ENCODE data around the gene SGCD.
"Not testable (repeated sequence)": the region's sequence is repeated elsewhere in the genome, so short reads cannot be mapped to it uniquely, and the experiment has no call there.

Gene SGCD

DNA sequence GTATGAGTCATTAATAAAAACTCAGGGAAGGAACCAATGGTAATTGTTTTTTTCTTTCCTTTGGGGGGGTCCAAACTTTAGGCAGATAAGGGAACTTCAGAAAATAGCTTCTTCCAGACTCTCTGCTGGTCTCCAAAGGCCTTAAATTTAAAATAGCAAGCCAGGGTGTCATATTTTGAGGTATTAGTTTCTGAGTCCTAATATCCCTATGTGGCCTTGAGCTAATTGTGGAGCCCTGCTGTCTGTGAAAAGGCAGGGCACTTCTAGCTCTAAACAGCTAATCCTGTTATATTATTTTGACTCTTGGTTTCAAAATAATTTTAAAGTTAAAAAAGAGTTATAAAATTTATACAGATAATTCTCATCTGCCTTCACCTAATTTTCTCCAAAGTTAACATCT, 327.5 kb downstream of the SGCD start:
- ATAC-seq: no peak

GRCh38 chr5:156655732-156656131, 328.8 kb downstream of the SGCD start:
- ATAC-seq: no peak

DNA sequence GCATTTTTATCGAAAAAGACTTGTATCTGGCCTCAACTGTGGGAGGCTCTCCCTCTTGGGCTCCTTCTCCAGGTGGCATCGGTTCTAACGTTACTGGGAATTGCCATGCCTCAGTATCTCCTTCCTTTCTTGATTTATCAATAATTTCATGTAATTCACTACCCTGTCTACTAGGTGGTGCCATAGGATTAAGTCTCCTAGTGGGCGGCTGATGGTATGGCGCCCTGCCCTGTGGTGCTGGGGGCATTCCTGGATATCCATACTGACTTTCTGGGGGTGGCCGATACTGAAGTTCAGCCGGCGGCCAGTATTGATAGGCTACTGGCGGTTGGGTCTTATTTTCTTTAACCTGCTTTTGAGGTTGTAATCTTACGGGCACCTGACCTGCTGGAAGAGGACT, 337.9 kb downstream of the SGCD start:
- ATAC-seq: not testable (repeated sequence)

- ATAC-seq: not testable (repeated sequence)
Measured at GRCh38 chr5:156666686-156667085, 339.7 kb downstream of the SGCD start.

GRCh38 chr5:156667616-156668015, 340.7 kb downstream of the SGCD start:
- no peak for ATAC-seq

DNA sequence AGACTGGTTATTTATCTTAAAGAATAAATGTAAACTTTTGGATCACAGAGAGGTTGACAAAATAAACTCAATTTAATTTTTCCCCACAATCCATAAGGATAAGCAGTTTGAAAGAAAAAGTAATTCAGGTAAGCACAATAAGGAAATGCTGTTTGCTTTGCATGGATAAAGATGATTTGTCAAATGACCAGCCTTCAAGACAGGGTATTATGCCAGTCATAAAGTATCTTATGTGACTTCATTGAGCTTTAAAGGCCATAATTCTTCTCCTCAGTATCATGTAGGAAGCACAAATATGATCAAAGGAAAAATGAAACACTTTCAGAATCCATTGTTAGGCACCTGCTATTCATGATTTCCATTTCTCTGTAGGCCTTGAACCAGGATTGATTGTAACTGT, 342.5 kb downstream of the SGCD start:
- no peak for ATAC-seq

- ATAC-seq: no peak
Measured at GRCh38 chr5:156670615-156671014, 343.7 kb downstream of the SGCD start.

GRCh38 chr5:156675395-156675794, 348.4 kb downstream of the SGCD start:
- no peak for ATAC-seq

DNA sequence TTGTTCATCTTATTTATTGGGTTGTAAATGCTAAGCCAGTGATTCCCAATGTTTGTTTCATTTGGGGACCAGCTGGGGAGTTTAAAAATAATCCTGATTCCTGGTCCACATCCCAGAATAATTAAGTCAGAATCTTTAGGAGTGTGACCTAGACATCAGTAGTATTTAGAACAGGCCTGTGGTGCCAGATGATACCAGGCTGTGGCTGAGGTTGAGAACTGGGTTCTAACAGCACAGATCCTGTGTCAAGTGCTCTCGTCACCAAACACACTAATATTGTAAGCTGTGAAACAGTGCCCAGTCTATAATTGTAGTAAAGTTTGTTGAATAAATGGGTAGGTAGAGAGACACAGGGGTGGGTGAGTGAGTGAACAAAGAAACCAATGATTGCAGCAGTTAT, 351.0 kb downstream of the SGCD start:
- no peak for ATAC-seq

GRCh38 chr5:156678484-156678883, 351.5 kb downstream of the SGCD start:
- ATAC-seq: no peak

DNA sequence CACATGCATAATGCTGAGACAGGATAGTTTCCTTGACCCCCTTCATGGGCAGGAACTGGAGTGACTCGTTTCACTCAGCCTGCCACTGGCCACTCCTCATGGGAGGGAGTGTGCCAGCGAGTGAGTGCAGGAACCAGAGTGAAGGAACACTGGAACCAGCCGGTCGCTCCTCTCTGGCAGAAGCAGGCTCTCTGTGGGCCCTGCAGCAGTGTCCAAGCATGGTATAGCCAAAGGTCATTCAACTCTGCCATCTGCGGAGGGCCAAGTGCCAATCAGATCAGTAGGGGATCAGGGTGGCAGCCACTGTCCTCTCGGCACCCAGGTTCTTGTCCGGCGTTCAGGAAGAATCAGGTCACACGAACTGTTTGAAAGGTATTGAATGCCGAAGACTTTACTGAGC, 353.9 kb downstream of the SGCD start:
- no peak for ATAC-seq

DNA sequence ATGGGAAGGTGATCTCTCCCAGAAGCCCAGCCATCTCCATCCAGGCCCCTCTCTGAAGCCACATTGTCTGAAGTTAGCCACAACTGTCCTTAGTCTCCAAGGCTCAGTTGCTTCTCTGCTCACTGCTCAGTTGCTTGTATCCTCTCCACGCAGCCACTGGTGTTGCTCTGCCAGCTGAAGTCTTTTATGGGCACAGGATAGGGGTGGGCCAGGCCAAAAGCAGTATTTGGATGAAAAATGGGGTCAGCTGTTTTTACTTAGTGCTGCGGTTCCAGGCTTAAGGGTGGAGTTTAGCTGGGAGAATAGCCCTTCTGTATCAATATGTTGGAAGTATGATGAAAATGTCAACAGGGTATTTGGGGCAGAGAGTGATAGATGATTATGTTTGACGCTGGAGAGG, 354.3 kb downstream of the SGCD start:
- ATAC-seq: no peak

- ATAC-seq: no peak
Measured at GRCh38 chr5:156682971-156683370, 356.0 kb downstream of the SGCD start.

GRCh38 chr5:156683509-156683908, 356.5 kb downstream of the SGCD start:
- ATAC-seq: no peak

DNA sequence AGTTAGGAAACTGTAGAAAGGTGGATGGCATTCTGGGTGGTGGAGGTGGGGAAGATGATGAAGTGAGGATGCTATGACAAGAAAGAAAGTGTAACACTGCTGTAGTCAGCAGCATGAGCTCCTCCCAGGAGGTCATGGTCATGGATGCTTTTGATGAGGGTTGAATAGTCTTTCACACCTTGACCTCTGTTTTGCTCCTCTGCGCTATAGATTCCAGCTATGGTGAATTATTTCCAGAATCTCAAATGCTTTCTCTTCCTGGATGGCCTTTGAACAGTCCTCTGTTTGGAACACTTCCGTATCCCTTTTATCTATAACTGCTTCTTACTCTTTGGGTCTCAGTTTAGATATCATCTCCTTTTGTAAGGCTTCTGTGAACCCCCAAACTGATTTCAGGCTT, 357.3 kb downstream of the SGCD start:
- no peak for ATAC-seq

DNA sequence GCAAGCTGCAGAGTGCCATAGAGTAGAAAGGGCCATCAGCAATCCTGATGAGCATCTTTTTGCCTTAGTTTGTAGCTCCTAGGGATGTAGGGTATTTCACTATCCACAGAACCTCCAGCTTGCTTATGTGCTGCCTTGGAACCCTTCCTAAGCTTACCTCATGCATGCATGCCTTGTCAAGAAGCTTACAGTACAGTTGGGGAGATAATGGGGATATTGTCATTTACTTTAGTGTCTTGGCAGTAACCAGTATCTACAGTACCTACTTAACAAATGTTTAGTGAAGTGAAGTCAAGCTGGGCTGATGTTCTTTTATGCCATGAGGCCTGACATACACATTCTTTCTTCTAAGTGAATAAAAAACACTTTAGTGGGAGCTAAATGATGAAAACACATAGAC, 358.5 kb downstream of the SGCD start:
- ATAC-seq: no peak

- ATAC-seq: no peak
Measured at GRCh38 chr5:156686380-156686779, 359.4 kb downstream of the SGCD start.

DNA sequence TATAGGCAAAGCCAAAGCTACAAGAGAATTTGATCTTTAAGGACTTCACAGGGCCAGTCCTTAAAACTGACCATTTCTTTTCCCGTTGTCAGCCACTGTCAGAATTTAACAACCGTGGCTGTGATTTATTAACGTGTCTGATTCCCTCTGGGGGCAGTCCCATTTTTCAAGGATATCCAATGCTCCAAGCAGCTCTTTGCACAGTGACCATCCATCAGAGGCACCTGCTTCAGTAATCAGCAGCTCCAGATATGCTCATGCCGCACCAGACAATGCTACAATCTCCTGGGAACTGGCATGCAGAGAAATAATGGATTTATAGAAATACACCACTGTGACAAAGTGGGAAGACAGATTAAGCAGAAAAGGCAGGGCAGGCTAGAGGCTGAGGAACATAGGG, 359.8 kb downstream of the SGCD start:
- no peak for ATAC-seq

GRCh38 chr5:156687514-156687913, 360.6 kb downstream of the SGCD start:
- ATAC-seq: no peak

DNA sequence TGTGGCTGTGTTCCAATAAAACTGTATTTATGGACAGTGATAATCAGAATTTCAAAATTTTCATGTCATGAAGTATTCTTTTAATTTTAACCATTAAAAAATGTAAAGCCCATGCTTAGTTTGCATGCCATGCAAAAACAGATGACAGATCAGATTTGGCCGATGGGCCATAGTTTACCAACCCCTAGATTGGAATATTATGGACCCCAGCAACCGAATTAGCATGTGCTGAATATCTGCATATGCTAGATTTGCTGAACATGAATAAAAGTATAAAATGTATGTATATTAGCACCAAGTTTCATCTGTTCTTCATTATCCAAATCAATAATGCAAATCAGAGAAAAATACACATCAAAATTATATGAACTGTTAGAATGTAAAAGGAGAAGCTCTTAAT, 364.6 kb downstream of the SGCD start:
- ATAC-seq: no peak

DNA sequence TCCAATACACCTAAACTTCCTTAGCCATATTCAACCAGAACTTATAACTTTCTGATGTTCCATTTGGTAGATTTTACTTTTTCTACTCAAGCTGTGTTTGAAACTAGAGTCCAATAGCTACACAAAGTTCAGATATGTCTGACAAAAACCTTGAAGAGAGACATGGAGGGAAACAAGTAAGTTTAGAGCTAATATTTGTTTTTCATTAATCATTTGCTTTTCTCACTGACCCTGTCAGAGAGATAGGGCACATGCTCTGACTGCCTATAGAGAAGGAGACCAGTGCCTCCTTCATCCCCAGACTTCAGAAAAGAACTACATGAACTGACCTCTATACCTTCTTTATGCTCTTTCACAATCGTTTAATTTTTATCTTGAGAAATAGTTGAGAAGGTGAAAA, 366.1 kb downstream of the SGCD start:
- ATAC-seq: no peak

GRCh38 chr5:156694598-156694997, 367.6 kb downstream of the SGCD start:
- no peak for ATAC-seq

- ATAC-seq: no peak
Measured at GRCh38 chr5:156695774-156696173, 368.8 kb downstream of the SGCD start.

GRCh38 chr5:156698323-156698722, 371.4 kb downstream of the SGCD start:
- no peak for ATAC-seq

DNA sequence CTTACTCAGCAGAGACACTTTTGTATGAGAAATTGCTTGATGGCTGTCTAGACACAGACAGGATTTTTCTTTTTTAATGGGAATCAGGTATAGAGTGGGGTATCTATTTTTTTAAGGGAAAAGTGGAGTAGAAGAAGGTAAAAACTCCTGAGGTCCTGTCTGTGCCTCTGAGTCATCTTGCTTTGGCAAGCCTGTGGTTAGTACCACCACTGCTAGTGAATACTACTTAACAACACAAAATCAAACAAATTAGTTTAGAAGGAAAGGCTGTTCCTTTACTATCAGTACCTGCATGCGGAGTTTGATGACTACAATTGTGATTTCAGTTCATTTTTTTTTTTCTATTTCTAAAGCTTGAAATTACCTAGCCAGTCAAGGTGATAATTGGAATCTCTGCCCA, 372.2 kb downstream of the SGCD start:
- no peak for ATAC-seq

GRCh38 chr5:156704139-156704538, 377.2 kb downstream of the SGCD start:
- ATAC-seq: no peak
